Glutamatergic neuron (in vitro differentiated cells): Measurements from ENCODE around the gene VSIG10L2. TPM values are rescaled to one million over a fixed set of nuclear protein-coding genes. Genes with fewer than 3 reads are reported as not detected.

Experiments used
- DNase-seq: peaks from one replicate; pipeline ENCODE4 v3.0.0; 2022
- H3K27ac Mint-ChIP-seq: one replicate; pipeline ENCODE4 v1.8.0; 2020; ENCODE audit warnings: mild to moderate bottlenecking, mixed read lengths, inconsistent platforms; ENCODE audit not compliant: unreplicated experiment
- H3K27me3 Mint-ChIP-seq: one replicate; pipeline ENCODE4 v1.8.0; 2020; ENCODE audit warnings: mild to moderate bottlenecking, moderate library complexity, mixed read lengths, inconsistent platforms; ENCODE audit not compliant: unreplicated experiment
- H3K36me3 Mint-ChIP-seq: one replicate; pipeline ENCODE4 v1.8.0; 2020; ENCODE audit warnings: mild to moderate bottlenecking, mixed read lengths, inconsistent platforms; ENCODE audit not compliant: unreplicated experiment
- H3K4me1 Mint-ChIP-seq: one replicate; pipeline ENCODE4 v1.8.0; 2020; ENCODE audit warnings: mild to moderate bottlenecking, low read depth, mixed read lengths, inconsistent platforms; ENCODE audit not compliant: unreplicated experiment
- H3K4me3 Mint-ChIP-seq: one replicate; pipeline ENCODE4 v1.8.0; 2020; ENCODE audit warnings: mild to moderate bottlenecking, mixed read lengths, inconsistent platforms; ENCODE audit not compliant: unreplicated experiment
- H3K9me3 Mint-ChIP-seq: one replicate; pipeline ENCODE4 v1.8.0; 2020; ENCODE audit warnings: mild to moderate bottlenecking, moderate library complexity, mixed read lengths, inconsistent platforms; ENCODE audit not compliant: unreplicated experiment
- total RNA-seq: library from RNA; stranded (reverse); fragmentation: NEBNext Ultra II Directional; extraction: Animal tissue kit (Norgen Biotek cat#: 25700); gene quantifications from one replicate; pipeline ENCODE4 v1.2.1, GENCODE V29; 2021; ENCODE audit not compliant: unreplicated experiment
- TF ChIP-seq, protein P1 (sequence below): fragments of 200-600 bp; sonication (generic); IDR thresholded peaks from one replicate; pipeline ENCODE4 v1.5.0; 2021; ENCODE audit not compliant: partially characterized antibody, unreplicated experiment

Gene VSIG10L2
- total RNA-seq, 1 donor from 2014 or later, result not detected

DNA sequence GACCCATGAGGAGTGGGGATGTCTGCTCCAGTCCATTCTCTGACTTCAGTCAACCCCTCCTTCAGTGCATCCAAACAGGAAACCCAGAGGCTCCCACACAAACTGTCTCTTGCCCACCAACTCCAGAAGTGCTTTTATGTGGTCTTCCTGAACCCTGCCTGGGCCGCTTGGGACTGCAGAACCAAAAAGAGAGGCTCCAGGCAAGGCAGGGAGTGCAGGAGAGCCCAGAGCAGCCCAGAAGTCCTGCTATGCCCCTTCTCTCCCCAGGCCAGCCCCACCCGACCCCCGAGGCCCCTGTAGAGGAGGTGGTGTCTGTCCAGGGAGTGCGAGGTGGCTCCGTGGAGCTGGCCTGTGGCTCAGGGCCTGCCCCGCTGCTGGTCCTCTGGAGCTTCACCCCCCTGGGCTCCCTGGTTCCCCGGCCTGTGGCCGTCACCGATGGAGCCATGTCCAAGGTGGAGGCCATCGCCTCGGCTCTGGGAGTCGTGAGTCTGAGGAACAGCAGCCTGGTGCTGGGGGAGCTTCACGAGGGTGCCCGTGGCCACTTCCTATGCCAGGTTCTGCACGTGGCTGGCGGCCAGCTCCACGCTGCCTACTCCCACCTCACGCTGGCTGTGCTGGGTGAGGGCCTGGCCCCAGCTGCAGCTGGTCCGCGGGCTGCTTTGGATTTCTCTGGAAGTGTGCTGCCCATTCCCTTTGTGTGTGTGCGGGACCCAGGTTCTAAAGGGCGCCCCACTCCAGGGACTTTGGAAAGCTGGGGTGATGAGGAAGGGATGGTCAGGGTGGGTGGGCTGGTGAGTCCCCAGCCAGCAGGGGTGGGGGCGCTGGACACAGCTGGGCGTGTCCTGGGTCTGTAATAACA lies 1.8 kb downstream of the VSIG10L2 start:
- DNase-seq, result no peak
- TF ChIP-seq, protein P1, sequence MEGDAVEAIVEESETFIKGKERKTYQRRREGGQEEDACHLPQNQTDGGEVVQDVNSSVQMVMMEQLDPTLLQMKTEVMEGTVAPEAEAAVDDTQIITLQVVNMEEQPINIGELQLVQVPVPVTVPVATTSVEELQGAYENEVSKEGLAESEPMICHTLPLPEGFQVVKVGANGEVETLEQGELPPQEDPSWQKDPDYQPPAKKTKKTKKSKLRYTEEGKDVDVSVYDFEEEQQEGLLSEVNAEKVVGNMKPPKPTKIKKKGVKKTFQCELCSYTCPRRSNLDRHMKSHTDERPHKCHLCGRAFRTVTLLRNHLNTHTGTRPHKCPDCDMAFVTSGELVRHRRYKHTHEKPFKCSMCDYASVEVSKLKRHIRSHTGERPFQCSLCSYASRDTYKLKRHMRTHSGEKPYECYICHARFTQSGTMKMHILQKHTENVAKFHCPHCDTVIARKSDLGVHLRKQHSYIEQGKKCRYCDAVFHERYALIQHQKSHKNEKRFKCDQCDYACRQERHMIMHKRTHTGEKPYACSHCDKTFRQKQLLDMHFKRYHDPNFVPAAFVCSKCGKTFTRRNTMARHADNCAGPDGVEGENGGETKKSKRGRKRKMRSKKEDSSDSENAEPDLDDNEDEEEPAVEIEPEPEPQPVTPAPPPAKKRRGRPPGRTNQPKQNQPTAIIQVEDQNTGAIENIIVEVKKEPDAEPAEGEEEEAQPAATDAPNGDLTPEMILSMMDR, result no peak
- H3K9me3 Mint-ChIP-seq, result peaks cover 6% of the 10 kb centered on the region

DNA sequence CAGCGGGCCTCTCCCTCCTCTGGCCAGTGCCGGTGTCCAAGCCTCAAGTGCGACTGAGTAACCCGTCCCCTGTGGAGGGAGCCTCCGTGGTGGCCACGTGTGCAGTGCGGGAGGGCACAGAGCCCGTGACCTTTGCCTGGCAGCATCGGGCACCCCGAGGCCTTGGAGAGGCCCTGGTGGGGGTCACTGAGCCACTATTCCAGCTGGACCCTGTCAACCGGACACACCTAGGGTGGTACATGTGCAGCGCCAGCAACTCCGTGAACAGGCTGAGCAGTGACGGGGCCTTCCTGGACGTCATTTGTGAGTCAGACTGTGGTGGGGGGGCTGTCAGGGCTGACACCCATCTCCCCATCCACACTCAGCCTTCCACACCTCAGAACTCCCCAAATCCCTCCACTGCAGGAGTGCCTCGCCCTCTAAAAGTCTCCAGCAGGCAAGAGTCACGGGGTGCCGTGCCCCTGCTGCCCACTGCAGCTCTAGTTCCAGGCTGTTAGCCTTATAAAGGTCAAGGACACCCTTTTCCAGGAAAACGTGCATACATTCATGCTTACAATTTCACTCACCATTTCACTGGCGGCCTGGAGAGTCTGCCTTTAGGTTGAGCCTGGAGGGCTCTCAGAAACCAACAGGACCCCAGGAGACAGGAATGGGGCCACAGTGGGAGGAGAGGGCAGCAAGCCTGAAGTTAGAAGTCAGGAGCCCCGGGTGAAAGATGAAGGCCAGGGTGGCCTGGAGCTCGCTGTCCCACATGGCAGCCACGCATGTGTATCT lies 2.6 kb downstream of the VSIG10L2 start:
- TF ChIP-seq, protein P1, result no peak
- peaks cover 5% of the 10 kb centered on the region for H3K4me1 Mint-ChIP-seq
- H3K36me3 Mint-ChIP-seq, result peaks cover 4% of the 10 kb centered on the region
- no peak for DNase-seq
- H3K4me3 Mint-ChIP-seq, result no peak overlapping the region
- peaks cover 6% of the 10 kb centered on the region for H3K9me3 Mint-ChIP-seq
- peaks cover 10% of the 10 kb centered on the region for H3K27me3 Mint-ChIP-seq
- H3K27ac Mint-ChIP-seq, result no peak overlapping the region

More for the DNA sequence above, 1.8 kb downstream of the VSIG10L2 start:
- Mint-ChIP-seq H3K27me3 (peaks cover 10% of the 10 kb centered on the region), H3K4me1 (peaks cover 6% of the 10 kb centered on the region), H3K27ac (no peak overlapping the region), H3K36me3 (peaks cover 4% of the 10 kb centered on the region), H3K4me3 (no peak overlapping the region)

DNA sequence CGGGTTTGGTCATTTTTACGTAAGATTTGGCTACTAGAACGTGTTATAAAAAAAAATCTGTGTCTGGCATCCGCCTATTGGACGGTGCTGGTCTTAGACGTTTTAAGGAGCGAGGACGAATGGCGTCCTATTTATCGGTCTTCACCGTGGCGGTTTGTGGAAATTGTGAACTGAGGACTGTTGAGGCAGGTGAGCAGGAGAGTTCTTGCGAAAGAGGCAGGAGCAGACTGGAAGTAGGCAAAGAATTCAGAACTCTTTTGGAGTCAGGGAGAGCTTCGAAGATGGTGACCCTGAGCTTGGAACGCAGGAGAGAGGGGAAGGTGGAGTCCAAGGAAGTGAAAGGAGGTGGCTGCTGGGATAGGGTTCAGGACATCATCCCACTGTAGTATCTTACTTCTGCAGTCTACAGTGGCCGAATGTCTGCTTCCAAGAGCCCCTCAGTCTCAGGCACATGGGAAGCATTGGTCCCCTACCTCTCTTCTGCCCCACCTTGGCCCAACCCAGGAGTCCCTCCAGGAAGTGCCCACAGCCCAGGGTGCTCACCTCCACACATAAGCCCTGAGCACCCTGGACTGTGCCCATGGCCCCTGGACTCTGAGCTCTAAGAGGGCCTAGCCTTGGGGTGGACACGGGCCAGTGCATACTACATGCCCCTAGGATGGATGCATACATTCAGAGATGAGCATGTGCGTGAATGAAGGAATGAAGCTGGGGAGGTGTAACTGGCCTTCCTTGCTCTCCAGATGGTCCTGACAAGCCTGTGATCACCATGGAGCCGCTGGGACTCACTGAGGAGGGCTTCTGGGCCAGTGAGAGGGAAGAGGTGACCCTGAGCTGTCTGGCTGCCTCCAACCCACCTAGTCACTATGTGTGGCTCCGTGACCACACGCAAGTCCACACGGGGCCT lies 3.7 kb downstream of the VSIG10L2 start:
- TF ChIP-seq, protein P1, result no peak
- Mint-ChIP-seq H3K4me1 (peaks cover 5% of the 10 kb centered on the region), H3K27ac (peak overlapping the region; percentile 9), H3K4me3 (peak overlapping the region; percentile 12), H3K27me3 (peaks cover 10% of the 10 kb centered on the region), H3K36me3 (peaks cover 4% of the 10 kb centered on the region), H3K9me3 (peaks cover 9% of the 10 kb centered on the region)
- no peak for DNase-seq

DNA sequence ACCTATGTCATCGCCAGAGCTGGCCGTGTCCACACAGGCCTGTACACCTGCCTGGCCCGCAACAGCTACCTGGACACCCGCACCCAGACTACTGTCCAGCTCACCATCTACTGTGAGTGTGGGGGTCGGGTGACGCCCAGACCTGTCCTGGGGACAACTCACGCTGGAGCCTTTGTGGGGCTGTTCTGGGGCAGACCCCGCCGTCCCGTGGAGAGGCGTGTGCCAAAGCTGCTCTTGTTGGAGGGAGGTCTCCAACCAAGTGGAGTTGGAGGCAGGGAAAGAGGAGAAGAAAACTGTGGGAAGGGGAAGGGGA lies 4.3 kb downstream of the VSIG10L2 start:
- TF ChIP-seq, protein P1, result no peak
- peaks cover 10% of the 10 kb centered on the region for H3K9me3 Mint-ChIP-seq
- no peak overlapping the region for H3K4me3 Mint-ChIP-seq
- peaks cover 4% of the 10 kb centered on the region for H3K36me3 Mint-ChIP-seq
- H3K27ac Mint-ChIP-seq, result no peak overlapping the region
- peaks cover 5% of the 10 kb centered on the region for H3K4me1 Mint-ChIP-seq
- peaks cover 10% of the 10 kb centered on the region for H3K27me3 Mint-ChIP-seq
- no peak for DNase-seq
